ENCODE measurements around the gene ITPR2.

Gene ITPR2

DNA sequence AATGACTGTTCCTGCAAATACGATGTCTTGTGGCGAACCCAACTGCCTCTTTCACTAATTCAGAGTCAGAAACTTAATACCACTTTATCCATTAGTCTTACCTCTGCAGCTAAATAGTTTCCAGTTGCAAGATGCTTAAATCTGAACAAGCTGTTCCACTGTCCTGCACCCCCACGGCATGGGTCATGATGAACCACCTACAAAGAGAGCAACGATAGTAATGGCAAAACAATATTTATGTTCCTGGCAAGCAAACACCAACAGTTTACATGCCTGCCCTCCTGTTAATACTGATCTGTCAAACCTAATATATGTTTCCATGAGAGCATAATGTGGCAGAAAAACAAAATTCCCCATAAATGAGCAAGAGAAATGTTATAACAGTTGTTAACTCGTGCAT, 121.9 kb downstream of the ITPR2 start:
- Histone ChIP-seq H3K9me3 (ENCODE audit: control insufficient read depth, low read length) (no peaks in the 10 kb centered on the region), H3K27me3 (ENCODE audit: control insufficient read depth, insufficient read depth, low read length) (no peaks in the 10 kb centered on the region), H3K9ac (ENCODE audit: low read length) (no peak overlapping the region), H3K36me3 (ENCODE audit: control insufficient read depth, insufficient read depth, low read length) (no peaks in the 10 kb centered on the region), H3K4me3 (ENCODE audit: low read length) (no peak overlapping the region), H3K4me1 (ENCODE audit: control insufficient read depth, insufficient read depth, low read length) (no peaks in the 10 kb centered on the region)

DNA sequence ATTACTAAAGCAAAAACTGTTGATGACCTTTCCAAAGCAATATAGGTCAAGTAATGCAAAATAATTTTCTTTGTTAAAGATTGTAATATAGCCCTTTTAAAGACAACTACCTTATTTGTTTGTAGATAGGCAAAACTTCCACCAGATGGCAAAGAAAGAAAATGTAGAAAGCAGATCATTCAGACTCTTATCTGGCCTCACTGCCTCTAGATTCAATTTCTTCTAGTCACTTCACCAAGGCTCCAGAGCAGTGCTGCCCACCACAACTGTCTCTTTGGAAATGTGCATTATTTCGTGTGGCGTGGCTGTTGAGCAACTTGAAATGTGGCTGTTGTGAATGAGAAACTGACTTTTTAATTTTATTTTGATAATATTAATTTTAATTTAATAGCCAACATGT, 127.1 kb downstream of the ITPR2 start:
- Histone ChIP-seq H3K27me3 (ENCODE audit: control insufficient read depth, insufficient read depth, low read length) (no peaks in the 10 kb centered on the region), H3K4me3 (ENCODE audit: low read length) (no peak overlapping the region), H3K9ac (ENCODE audit: low read length) (no peak overlapping the region), H3K4me1 (ENCODE audit: control insufficient read depth, insufficient read depth, low read length) (peaks cover 14% of the 10 kb centered on the region), H3K36me3 (ENCODE audit: control insufficient read depth, insufficient read depth, low read length) (no peaks in the 10 kb centered on the region), H3K9me3 (ENCODE audit: control insufficient read depth, low read length) (no peaks in the 10 kb centered on the region)

DNA sequence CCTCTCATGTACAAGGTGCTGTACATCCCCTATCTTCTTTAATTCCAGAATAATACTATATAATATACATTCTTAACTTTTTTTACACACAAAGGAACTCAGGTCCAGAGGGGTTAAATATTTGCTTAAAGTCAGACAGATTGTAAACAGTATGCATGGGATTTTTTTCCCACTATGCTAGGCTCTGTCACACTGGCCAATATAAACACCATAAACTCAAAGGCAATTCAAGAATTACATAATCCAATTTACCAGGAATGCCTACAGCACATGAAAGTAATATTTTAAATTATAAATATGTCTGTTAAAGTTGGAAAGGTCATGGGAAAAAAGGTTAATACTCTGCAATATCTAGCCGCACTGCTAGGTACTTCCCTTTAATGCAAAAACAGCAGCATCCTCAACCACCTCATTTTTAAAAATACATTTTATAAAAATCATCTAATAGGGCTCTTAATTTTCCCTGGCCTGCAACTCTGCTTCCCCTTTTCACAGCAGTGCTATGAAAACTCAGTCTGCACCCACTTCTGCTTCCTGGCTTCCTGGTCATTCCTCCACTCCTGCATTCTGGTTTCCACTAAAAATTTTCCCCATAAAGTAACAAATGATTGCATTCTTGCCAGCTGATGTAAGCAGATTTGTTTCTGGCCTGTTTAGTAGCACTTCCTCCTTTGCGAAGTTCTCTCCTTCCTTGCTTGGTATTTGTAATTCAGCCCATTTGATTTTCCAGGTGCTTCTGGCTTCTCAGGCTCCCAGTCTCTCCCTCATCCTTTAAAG, 128.1 kb downstream of the ITPR2 start:
- Histone ChIP-seq H3K27me3 (ENCODE audit: control insufficient read depth, insufficient read depth, low read length) (no peaks in the 10 kb centered on the region), H3K4me3 (ENCODE audit: low read length) (no peak overlapping the region), H3K4me1 (ENCODE audit: control insufficient read depth, insufficient read depth, low read length) (peaks cover 14% of the 10 kb centered on the region), H3K9me3 (ENCODE audit: control insufficient read depth, low read length) (no peaks in the 10 kb centered on the region), H3K36me3 (ENCODE audit: control insufficient read depth, insufficient read depth, low read length) (no peaks in the 10 kb centered on the region), H3K9ac (ENCODE audit: low read length) (no peak overlapping the region)

DNA sequence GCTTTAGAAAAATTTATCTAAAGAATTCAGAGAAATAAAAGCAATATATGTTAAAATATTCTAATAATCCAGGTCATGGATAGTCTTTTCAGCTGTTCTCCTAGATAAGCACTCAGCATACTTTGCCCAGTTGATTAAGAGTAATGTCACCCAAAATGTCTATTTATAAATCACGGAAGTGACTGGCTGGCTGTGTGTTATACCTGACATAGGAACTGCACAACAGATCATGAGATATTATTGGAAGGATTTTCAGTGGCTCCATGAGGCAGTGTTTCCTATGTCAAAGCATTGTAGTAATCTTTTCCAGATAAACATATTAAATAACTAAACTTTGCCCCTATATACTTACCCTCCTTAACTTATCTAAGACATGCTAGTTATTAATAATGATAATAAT, 128.8 kb downstream of the ITPR2 start:
- no peak overlapping the region for H3K4me3 ChIP-seq (ENCODE audit: low read length)
- H3K9ac ChIP-seq (ENCODE audit: low read length): no peak overlapping the region
- no peaks in the 10 kb centered on the region for H3K36me3 ChIP-seq (ENCODE audit: control insufficient read depth, insufficient read depth, low read length)
- H3K9me3 ChIP-seq (ENCODE audit: control insufficient read depth, low read length): no peaks in the 10 kb centered on the region
- H3K27me3 ChIP-seq (ENCODE audit: control insufficient read depth, insufficient read depth, low read length): no peaks in the 10 kb centered on the region
- H3K4me1 ChIP-seq (ENCODE audit: control insufficient read depth, insufficient read depth, low read length): peaks cover 14% of the 10 kb centered on the region

DNA sequence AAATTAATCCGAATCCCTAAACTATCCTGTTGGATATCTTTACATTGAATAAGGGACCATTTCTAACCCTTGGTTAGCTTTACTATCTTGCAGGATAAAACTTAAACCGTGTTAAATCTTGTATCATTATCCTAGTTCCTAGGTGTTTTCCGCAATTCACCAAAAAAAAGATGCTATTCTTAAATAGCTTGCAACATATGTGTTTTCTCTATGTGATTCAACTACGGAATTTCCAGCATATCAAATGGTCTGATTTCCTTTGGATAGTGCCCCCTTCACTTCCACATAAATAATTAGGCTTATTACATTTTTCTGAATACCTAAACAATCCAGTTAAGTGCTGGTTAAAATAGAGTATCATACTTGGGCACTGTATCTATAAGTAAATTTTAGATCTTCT, 130.3 kb downstream of the ITPR2 start:
- Histone ChIP-seq H3K36me3 (ENCODE audit: control insufficient read depth, insufficient read depth, low read length) (no peaks in the 10 kb centered on the region), H3K9me3 (ENCODE audit: control insufficient read depth, low read length) (no peaks in the 10 kb centered on the region), H3K4me1 (ENCODE audit: control insufficient read depth, insufficient read depth, low read length) (peaks cover 14% of the 10 kb centered on the region), H3K9ac (ENCODE audit: low read length) (no peak overlapping the region), H3K27me3 (ENCODE audit: control insufficient read depth, insufficient read depth, low read length) (no peaks in the 10 kb centered on the region), H3K4me3 (ENCODE audit: low read length) (no peak overlapping the region)

DNA sequence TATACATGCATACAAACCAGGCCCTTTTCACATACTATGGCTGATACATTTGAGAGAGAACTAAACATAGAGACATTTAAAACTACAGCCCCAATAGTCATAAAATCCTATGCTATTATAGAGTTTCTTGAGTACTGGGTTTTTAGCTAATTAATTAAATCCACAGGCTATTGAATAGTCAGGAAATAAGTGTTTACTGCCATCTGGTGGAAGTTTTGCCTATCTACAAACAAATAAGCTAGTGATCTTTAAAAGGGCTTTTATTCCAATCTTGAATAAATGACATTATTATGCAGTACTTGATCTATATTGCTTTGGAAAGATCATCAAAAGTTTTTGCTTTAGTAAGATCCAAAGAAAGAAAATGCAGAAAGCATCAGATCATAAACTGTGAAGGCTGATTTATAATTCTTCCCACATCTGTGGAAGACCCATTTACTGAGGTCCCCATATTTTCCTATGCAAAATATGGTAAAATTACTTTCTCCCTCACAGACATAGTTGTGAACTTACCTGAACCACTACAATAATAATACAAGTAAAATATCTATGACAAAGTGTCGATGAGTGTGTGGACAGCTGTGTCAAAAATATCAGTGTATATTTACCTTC, 131.3 kb downstream of the ITPR2 start:
- Histone ChIP-seq H3K4me3 (ENCODE audit: low read length) (no peak overlapping the region), H3K4me1 (ENCODE audit: control insufficient read depth, insufficient read depth, low read length) (peaks cover 14% of the 10 kb centered on the region), H3K36me3 (ENCODE audit: control insufficient read depth, insufficient read depth, low read length) (no peaks in the 10 kb centered on the region), H3K9me3 (ENCODE audit: control insufficient read depth, low read length) (no peaks in the 10 kb centered on the region), H3K9ac (ENCODE audit: low read length) (no peak overlapping the region), H3K27me3 (ENCODE audit: control insufficient read depth, insufficient read depth, low read length) (no peaks in the 10 kb centered on the region)

DNA sequence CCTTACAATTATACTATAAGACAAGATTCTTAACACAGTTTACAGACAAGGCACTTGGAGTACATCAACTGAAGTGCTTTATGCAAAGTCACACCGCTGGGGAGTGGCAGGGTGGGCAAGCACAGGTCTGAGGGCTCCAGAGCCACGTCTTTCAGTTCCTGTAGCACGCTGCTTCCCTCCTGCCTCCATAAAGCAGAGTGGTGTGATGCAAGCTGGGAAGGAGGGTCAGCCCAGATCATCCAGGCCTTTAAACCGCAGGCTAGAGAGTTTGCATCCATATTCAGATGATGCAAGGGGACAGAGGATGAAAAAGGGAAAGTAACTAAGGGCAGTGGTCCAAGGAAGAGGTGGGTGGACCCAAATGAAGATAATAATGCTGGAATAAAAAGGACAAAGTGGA, 132.6 kb downstream of the ITPR2 start:
- Histone ChIP-seq H3K27me3 (ENCODE audit: control insufficient read depth, insufficient read depth, low read length) (no peaks in the 10 kb centered on the region), H3K36me3 (ENCODE audit: control insufficient read depth, insufficient read depth, low read length) (no peaks in the 10 kb centered on the region), H3K4me1 (ENCODE audit: control insufficient read depth, insufficient read depth, low read length) (peaks cover 14% of the 10 kb centered on the region), H3K4me3 (ENCODE audit: low read length) (no peak overlapping the region), H3K9ac (ENCODE audit: low read length) (no peak overlapping the region), H3K9me3 (ENCODE audit: control insufficient read depth, low read length) (no peaks in the 10 kb centered on the region)

DNA sequence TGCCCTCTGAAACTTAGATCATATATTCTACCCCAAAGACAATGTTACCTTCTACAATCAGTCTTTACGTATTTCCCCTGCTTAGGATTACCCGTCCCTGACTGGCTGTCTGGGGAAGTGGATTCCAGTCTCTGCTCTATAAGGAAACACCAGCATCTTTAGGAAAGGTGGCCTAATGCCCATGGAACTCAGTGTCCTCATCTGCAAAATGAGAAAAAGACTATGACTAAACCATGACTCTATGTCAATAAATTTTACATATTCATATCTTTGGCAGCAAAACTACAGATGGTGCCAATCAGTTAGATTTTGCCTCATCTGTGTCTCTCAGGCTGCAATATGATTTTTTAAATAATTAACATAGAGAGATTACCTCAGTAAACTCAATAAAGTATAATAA, 133.8 kb downstream of the ITPR2 start:
- peaks cover 6% of the 10 kb centered on the region for H3K4me1 ChIP-seq (ENCODE audit: control insufficient read depth, insufficient read depth, low read length)
- no peak overlapping the region for H3K4me3 ChIP-seq (ENCODE audit: low read length)
- H3K9me3 ChIP-seq (ENCODE audit: control insufficient read depth, low read length): no peaks in the 10 kb centered on the region
- H3K9ac ChIP-seq (ENCODE audit: low read length): no peak overlapping the region
- H3K36me3 ChIP-seq (ENCODE audit: control insufficient read depth, insufficient read depth, low read length): no peaks in the 10 kb centered on the region
- H3K27me3 ChIP-seq (ENCODE audit: control insufficient read depth, insufficient read depth, low read length): no peaks in the 10 kb centered on the region

DNA sequence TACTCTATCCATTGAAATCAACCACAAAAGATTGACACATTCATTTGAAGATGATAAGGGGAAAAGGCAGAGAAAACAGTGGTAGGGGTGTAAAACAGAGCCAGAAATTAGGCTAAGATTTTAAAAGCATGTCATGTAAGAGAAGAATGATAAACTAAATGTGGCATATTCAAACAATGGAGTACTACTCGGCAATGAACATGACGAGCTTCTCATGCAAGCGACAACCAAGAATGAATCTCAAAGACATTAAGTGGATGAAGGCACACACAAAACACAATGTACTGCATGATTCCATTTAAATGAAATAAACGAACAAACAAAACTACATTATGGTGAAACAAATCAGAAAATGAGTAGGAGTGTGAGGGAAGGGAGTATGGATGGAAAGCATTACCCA, 134.8 kb downstream of the ITPR2 start:
- no peaks in the 10 kb centered on the region for H3K27me3 ChIP-seq (ENCODE audit: control insufficient read depth, insufficient read depth, low read length)
- no peaks in the 10 kb centered on the region for H3K4me1 ChIP-seq (ENCODE audit: control insufficient read depth, insufficient read depth, low read length)
- H3K9ac ChIP-seq (ENCODE audit: low read length): no peak overlapping the region
- no peak overlapping the region for H3K4me3 ChIP-seq (ENCODE audit: low read length)
- no peaks in the 10 kb centered on the region for H3K9me3 ChIP-seq (ENCODE audit: control insufficient read depth, low read length)
- H3K36me3 ChIP-seq (ENCODE audit: control insufficient read depth, insufficient read depth, low read length): no peaks in the 10 kb centered on the region

DNA sequence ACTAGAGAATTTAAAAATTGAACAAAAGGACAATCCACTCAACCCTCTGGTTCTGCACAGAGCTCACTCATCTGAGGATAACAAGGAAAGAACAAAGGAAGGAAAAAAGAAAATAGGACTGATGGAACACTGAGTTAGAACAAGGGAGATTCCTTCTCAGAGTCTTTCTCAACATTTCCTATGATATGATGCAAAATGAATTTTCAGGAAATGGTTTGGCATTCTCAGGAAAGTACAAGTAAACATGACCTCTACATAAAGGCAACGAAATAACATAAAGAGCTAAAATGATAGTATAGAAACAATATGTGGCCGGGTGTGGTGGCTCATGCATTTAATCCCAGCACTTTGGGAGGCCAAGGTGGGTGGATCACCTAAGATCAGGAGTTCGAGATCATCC, 135.8 kb downstream of the ITPR2 start:
- Histone ChIP-seq H3K36me3 (ENCODE audit: control insufficient read depth, insufficient read depth, low read length) (no peaks in the 10 kb centered on the region), H3K9me3 (ENCODE audit: control insufficient read depth, low read length) (no peaks in the 10 kb centered on the region), H3K4me1 (ENCODE audit: control insufficient read depth, insufficient read depth, low read length) (no peaks in the 10 kb centered on the region), H3K27me3 (ENCODE audit: control insufficient read depth, insufficient read depth, low read length) (no peaks in the 10 kb centered on the region), H3K4me3 (ENCODE audit: low read length) (no peak overlapping the region), H3K9ac (ENCODE audit: low read length) (no peak overlapping the region)

DNA sequence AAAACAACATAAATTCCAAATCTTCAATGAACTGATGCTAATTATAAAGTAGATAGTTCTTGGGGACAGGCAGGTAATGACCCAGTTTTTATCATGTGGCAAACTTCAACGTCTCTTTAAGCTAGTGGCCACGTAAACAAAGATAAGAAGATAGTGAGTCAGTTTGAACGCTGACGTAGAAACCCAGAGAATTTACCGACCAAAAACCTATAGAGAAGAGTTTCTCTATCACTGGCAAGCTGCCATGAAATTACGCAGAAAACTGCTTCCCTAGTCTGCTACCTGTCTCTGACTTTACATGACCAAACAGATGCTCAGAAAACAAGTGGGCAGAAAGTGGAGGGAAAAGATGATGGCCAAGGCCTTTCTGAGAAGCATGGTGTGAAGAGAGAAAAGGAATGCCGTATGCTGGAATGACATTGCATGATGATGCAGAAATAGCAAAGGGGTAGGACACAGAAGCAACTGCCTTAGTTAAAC, 136.3 kb downstream of the ITPR2 start:
- Histone ChIP-seq H3K9me3 (ENCODE audit: control insufficient read depth, low read length) (no peaks in the 10 kb centered on the region), H3K36me3 (ENCODE audit: control insufficient read depth, insufficient read depth, low read length) (no peaks in the 10 kb centered on the region), H3K9ac (ENCODE audit: low read length) (no peak overlapping the region), H3K27me3 (ENCODE audit: control insufficient read depth, insufficient read depth, low read length) (no peaks in the 10 kb centered on the region), H3K4me1 (ENCODE audit: control insufficient read depth, insufficient read depth, low read length) (no peaks in the 10 kb centered on the region), H3K4me3 (ENCODE audit: low read length) (no peak overlapping the region)

DNA sequence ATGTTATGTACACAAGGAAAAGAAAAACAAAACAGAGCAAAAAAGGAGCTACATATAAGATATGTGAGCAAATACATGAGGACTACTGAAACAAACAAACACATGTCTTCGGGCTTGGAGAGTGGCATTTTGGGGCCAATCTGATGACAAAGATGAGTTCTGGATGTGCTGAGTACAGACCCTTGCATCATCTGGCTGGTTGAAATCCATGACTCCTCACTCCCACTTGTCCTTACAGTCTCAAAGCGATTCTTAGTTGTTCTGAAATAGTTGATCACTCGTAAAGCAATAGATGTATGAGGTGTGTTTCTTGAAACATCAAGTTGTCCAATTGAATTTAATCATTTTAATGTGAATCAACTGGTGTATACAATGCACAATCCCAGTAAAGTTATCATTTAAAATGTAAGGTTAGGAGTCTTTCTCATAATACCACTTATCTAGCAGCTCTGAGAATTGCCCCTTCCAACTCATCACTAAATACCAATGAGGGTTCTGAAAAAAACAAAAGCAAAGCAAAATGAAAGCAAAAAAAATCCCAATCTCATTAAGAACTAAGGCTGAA, 136.9 kb downstream of the ITPR2 start:
- H3K4me1 ChIP-seq (ENCODE audit: control insufficient read depth, insufficient read depth, low read length): no peaks in the 10 kb centered on the region
- no peaks in the 10 kb centered on the region for H3K27me3 ChIP-seq (ENCODE audit: control insufficient read depth, insufficient read depth, low read length)
- H3K9me3 ChIP-seq (ENCODE audit: control insufficient read depth, low read length): no peaks in the 10 kb centered on the region
- no peaks in the 10 kb centered on the region for H3K36me3 ChIP-seq (ENCODE audit: control insufficient read depth, insufficient read depth, low read length)
- H3K9ac ChIP-seq (ENCODE audit: low read length): no peak overlapping the region
- no peak overlapping the region for H3K4me3 ChIP-seq (ENCODE audit: low read length)

Data from mucosa of stomach (tissue), 1 donor.